Measurements from ENCODE around the gene HMCN2. TPM values are rescaled to one million over a fixed set of nuclear protein-coding genes. Genes with fewer than 3 reads are reported as not detected.

The HMCN2 gene
- polyA plus RNA-seq, 1 of the 3 experiments (the other 2 are of a cell fraction), result 0.15 TPM

GRCh38 chr9:130233587-130233945, 32.0 kb upstream of the HMCN2 start (continued):
- TF ChIP-seq CTCF (IDR thresholded peaks at IDR 0.05) (no peak), USF1 (IDR thresholded peaks at IDR 0.05; ENCODE audit: borderline replicate concordance, low read depth) (no peak), GATA2 (CRISPR knock-in tag; IDR thresholded peaks at IDR 0.05) (no peak), FOXJ3 (CRISPR knock-in tag; IDR thresholded peaks at IDR 0.05) (no peak), FOXM1 (IDR thresholded peaks at IDR 0.05; ENCODE audit: low read depth) (no peak)

- H3K79me2 ChIP-seq (ENCODE audit: insufficient read depth), result no peaks in the 10 kb centered on the region; the same call in 1 of the 2 replicates
- CTCF ChIA-PET, result interaction anchor here (0.9 to 2.3 kb wide), 5 partner anchors 8 to 128 kb away, joined by 3 to 48 read pairs (median 6); no protein-coding TSS in a partner anchor
- POLR2A ChIA-PET, result no interaction called here
Observed at GRCh38 chr9:130234340-130235260, 31.0 kb upstream of the HMCN2 start.

More at GRCh38 chr9:130234340-130235260, 31.0 kb upstream of the HMCN2 start:
- peaks cover 0 to 5% of the 10 kb centered on the region in 2 experiments; a peak in 1 of 4 replicates for H3K4me1 ChIP-seq (ENCODE audit: control insufficient read depth in 1 of 2, insufficient read depth in 2 of 2, low read depth in 1 of 2, low read length in 1 of 2)
- H3K9ac ChIP-seq, result no peak overlapping the region
- no peaks in the 10 kb centered on the region for H3K9me3 ChIP-seq
- H2AFZ ChIP-seq (ENCODE audit: low read depth), result no peak overlapping the region
- H4K20me1 ChIP-seq (ENCODE audit: insufficient read depth), result no peaks in the 10 kb centered on the region
- no peak overlapping the region for H3K4me3 ChIP-seq (ENCODE audit: low read depth in 2 of 2, low read length in 1 of 2)
- no peaks in the 10 kb centered on the region for H3F3A ChIP-seq (replicated peaks; ENCODE audit: insufficient read depth)
- H3K27me3 ChIP-seq (ENCODE audit: insufficient read depth), result no peaks in the 10 kb centered on the region
- H3K27ac ChIP-seq (ENCODE audit: low read depth in 2 of 2, low read length in 1 of 2), result no peak overlapping the region
- no peak for DNase-seq
- TF ChIP-seq REST (IDR thresholded peaks at IDR 0.05; ENCODE audit: low read depth, low read length) (no peak), TEAD4 (IDR thresholded peaks at IDR 0.05; ENCODE audit: borderline replicate concordance, insufficient read depth) (no peak), CTCF (IDR thresholded peaks at IDR 0.05) (no peak), USF1 (IDR thresholded peaks at IDR 0.05; ENCODE audit: borderline replicate concordance, low read depth) (no peak)
- no peak overlapping the region for H3K4me2 ChIP-seq
- H3K36me3 ChIP-seq (replicated peaks in 1 of 2; ENCODE audit: control insufficient read depth in 1 of 2, insufficient read depth in 2 of 2, low read length in 1 of 2), result peaks cover 10 to 23% of the 10 kb centered on the region in 2 experiments
- no peaks in the 10 kb centered on the region for H3K9me2 ChIP-seq
- 81% methylated on average over 17 of the region's 26 CpGs for WGBS (ENCODE audit: low lambda C conversion rate)
